Loucy (cell line): Measurements from ENCODE around the gene KLHDC9.
A peak's percentile ranks its signal among the peaks of the same experiment; 100 is the strongest.

Experiments used
- H2AFZ ChIP-seq: fragments of 200-600 bp; sonication (generic); 2 replicates; pipeline ENCODE4 v1.6.0; 2016; ENCODE audit warnings: antibody characterized with exemption, mild to moderate bottlenecking, low read length, moderate library complexity
- H3F3A ChIP-seq: fragments of 200-600 bp; 2 replicates; pipeline ENCODE4 v1.6.0; 2016; ENCODE audit warnings: antibody characterized with exemption, low read depth, mild to moderate bottlenecking
- H3K27me3 ChIP-seq: fragments of 200-600 bp; sonication (generic); 2 replicates; pipeline ENCODE4 v1.6.1; 2014; ENCODE audit warnings: low read length, mild to moderate bottlenecking; ENCODE audit not compliant: insufficient read depth, poor library complexity, severe bottlenecking
- H3K36me3 ChIP-seq: fragments of 200-600 bp; sonication (generic); 2 replicates; pipeline ENCODE4 v1.6.1; 2016; ENCODE audit warnings: low read length; ENCODE audit not compliant: insufficient read depth
- H3K4me1 ChIP-seq: fragments of 200-600 bp; sonication (generic); 2 replicates; pipeline ENCODE4 v1.5.1; 2014; ENCODE audit warnings: low read length, mild to moderate bottlenecking; ENCODE audit not compliant: insufficient read depth, poor library complexity, severe bottlenecking
- H3K4me2 ChIP-seq: fragments of 200-600 bp; sonication (generic); 2 replicates; pipeline ENCODE4 v1.6.0; 2014; ENCODE audit warnings: antibody characterized with exemption, low read length, low read depth, mild to moderate bottlenecking; ENCODE audit not compliant: poor library complexity, severe bottlenecking
- H3K4me3 ChIP-seq: fragments of 200-600 bp; sonication (generic); 2 replicates; pipeline ENCODE4 v1.5.1; 2014; ENCODE audit warnings: low read length, mild to moderate bottlenecking, mixed read lengths; ENCODE audit not compliant: poor library complexity, severe bottlenecking
- H3K79me2 ChIP-seq: fragments of 200-600 bp; sonication (generic); 2 replicates; pipeline ENCODE4 v1.6.1; 2014; ENCODE audit warnings: low read length; ENCODE audit not compliant: insufficient read depth
- H3K9ac ChIP-seq: fragments of 200-600 bp; sonication (generic); 2 replicates; pipeline ENCODE4 v1.6.0; 2014; ENCODE audit warnings: mild to moderate bottlenecking, low read depth, low read length, moderate library complexity; ENCODE audit not compliant: poor library complexity, severe bottlenecking
- H3K9me2 ChIP-seq: fragments of 200-600 bp; sonication (generic); replicated peaks from 2 replicates; pipeline ENCODE4 v1.6.1; 2016; ENCODE audit warnings: low read depth, low read length, mixed read lengths
- H3K9me3 ChIP-seq: fragments of 200-600 bp; sonication (generic); 2 replicates; pipeline ENCODE4 v1.6.1; 2014; ENCODE audit warnings: mild to moderate bottlenecking, antibody characterized with exemption, low read length, low read depth; ENCODE audit not compliant: insufficient read depth
- H4K20me1 ChIP-seq: fragments of 200-600 bp; sonication (generic); 2 replicates; pipeline ENCODE4 v1.6.0; 2014; ENCODE audit warnings: antibody characterized with exemption, low read length, mild to moderate bottlenecking; ENCODE audit not compliant: insufficient read depth, poor library complexity, severe bottlenecking
- CTCF ChIP-seq: fragments of 200-600 bp; sonication (generic); conservative IDR thresholded peaks from 2 replicates; pipeline ENCODE4 v1.5.1; 2014; ENCODE audit warnings: mild to moderate bottlenecking, antibody characterized with exemption, low read length
- EZH2phosphoT487 ChIP-seq: fragments of 200-600 bp; IDR thresholded peaks from 2 replicates; pipeline ENCODE4 v1.6.1; 2018; ENCODE audit warnings: antibody characterized with exemption, mild to moderate bottlenecking, moderate library complexity, borderline replicate concordance

The KLHDC9 gene

GRCh38 chr1:161128591-161129420 is 30.6 kb downstream of the KLHDC9 start:
- Histone ChIP-seq H2AFZ (no peak overlapping the region), H3K4me1 (peaks cover 60% of the 10 kb centered on the region), H3K4me3 (peak overlapping the region; percentile 95), H3K27me3 (no peaks in the 10 kb centered on the region), H3K36me3 (peaks cover 23% of the 10 kb centered on the region; the same call in 1 of the 2 replicates), H3K9me2 (no peaks in the 10 kb centered on the region), H3K9ac (no peak overlapping the region), H3K4me2 (peak overlapping the region; percentile 95), H3F3A (no peaks in the 10 kb centered on the region), H3K9me3 (no peaks in the 10 kb centered on the region), H3K79me2 (peaks cover 67% of the 10 kb centered on the region), H4K20me1 (peaks cover 10% of the 10 kb centered on the region)
- TF ChIP-seq EZH2phosphoT487 = no peak
- no peak for TF ChIP-seq CTCF

- Histone ChIP-seq H3K36me3 (peaks cover 18% of the 10 kb centered on the region; the same call in 1 of the 2 replicates), H3K9ac (peak overlapping the region; percentile 88), H3K4me3 (peak overlapping the region; percentile 95), H3K79me2 (peaks cover 78% of the 10 kb centered on the region), H3F3A (no peaks in the 10 kb centered on the region), H4K20me1 (peaks cover 10% of the 10 kb centered on the region), H2AFZ (no peak overlapping the region), H3K4me1 (peaks cover 63% of the 10 kb centered on the region), H3K9me3 (no peaks in the 10 kb centered on the region), H3K4me2 (peak overlapping the region; percentile 95), H3K9me2 (no peaks in the 10 kb centered on the region), H3K27me3 (no peaks in the 10 kb centered on the region)
- no peak for TF ChIP-seq EZH2phosphoT487
- no peak for TF ChIP-seq CTCF
Observed at GRCh38 chr1:161130266-161130665, 32.1 kb downstream of the KLHDC9 start.

GRCh38 chr1:161131523-161132409 is 33.6 kb downstream of the KLHDC9 start:
- H3K36me3 ChIP-seq = peaks cover 17% of the 10 kb centered on the region; the same call in 1 of the 2 replicates
- H2AFZ ChIP-seq = peak overlapping the region; percentile 91
- H3K4me2 ChIP-seq = peak overlapping the region; percentile 95
- H3F3A ChIP-seq = 0 out of 2 replicates have a peak, but pooled peaks cover 3% of the 10 kb centered on the region
- H3K79me2 ChIP-seq = peaks cover 76% of the 10 kb centered on the region
- H3K9ac ChIP-seq = peak overlapping the region; percentile 88
- peak overlapping the region; percentile 95 for H3K4me3 ChIP-seq
- peaks cover 60% of the 10 kb centered on the region for H3K4me1 ChIP-seq
- no peaks in the 10 kb centered on the region for H3K27me3 ChIP-seq
- no peaks in the 10 kb centered on the region for H3K9me3 ChIP-seq
- no peaks in the 10 kb centered on the region for H3K9me2 ChIP-seq
- H4K20me1 ChIP-seq = peaks cover 10% of the 10 kb centered on the region
- TF ChIP-seq EZH2phosphoT487 = no peak
- no peak for TF ChIP-seq CTCF
